HepG2 (cell line): Measurements from ENCODE around the gene ABAT. TPM values are rescaled to one million over a fixed set of nuclear protein-coding genes. Genes with fewer than 3 reads are reported as not detected.

Experiments used
- CENPT ChIP-seq: sonication (generic); formaldehyde crosslinking; IDR thresholded peaks from 2 replicates; pipeline ENCODE4 v1.8.0; 2022; ENCODE audit warnings: low read depth, mild to moderate bottlenecking, moderate library complexity, missing genetic modification reagents
- DNMT1 ChIP-seq: sonication (generic); formaldehyde crosslinking; IDR thresholded peaks from 2 replicates; pipeline ENCODE4 v1.5.1; 2020; ENCODE audit warnings: mild to moderate bottlenecking, missing genetic modification reagents
- FOXM1 ChIP-seq: sonication (generic); formaldehyde crosslinking; IDR thresholded peaks from 2 replicates; pipeline ENCODE4 v1.5.0; 2020; ENCODE audit warnings: missing genetic modification reagents
- MATR3 ChIP-seq: sonication (generic); formaldehyde crosslinking; IDR thresholded peaks from 2 replicates; pipeline ENCODE4 v1.4.0; 2020; ENCODE audit warnings: missing genetic modification reagents
- NONO ChIP-seq, 2 experiments: fragments of 450-650 bp in 1 of 2; sonication (generic) in 1 of 2; formaldehyde crosslinking in 1 of 2; IDR thresholded peaks in 1 of 2; conservative IDR thresholded peaks in 1 of 2; 2 replicates each; pipeline versions ENCODE4 v1.6.1 to v1.8.0; 2017 to 2022; ENCODE audit warnings: mild to moderate bottlenecking in 1 of 2, missing genetic modification reagents in 1 of 2, moderate library complexity in 1 of 2
- NR2C2 ChIP-seq: sonication (generic); formaldehyde crosslinking; IDR thresholded peaks from 2 replicates; pipeline ENCODE4 v1.4.0; 2020; ENCODE audit warnings: missing genetic modification reagents, mild to moderate bottlenecking, moderate library complexity, borderline replicate concordance
- ZNF207 ChIP-seq: fragments of 450-650 bp; IDR thresholded peaks from 2 replicates; pipeline ENCODE4 v1.6.1; 2016; ENCODE audit warnings: antibody characterized with exemption, borderline replicate concordance
- ZNF3 ChIP-seq: IDR thresholded peaks from 2 replicates; pipeline ENCODE4 v1.7.0; 2017; ENCODE audit warnings: inconsistent platforms
- ZNF589 ChIP-seq: sonication (generic); formaldehyde crosslinking; conservative IDR thresholded peaks from 2 replicates; pipeline ENCODE4 v1.8.0; 2022; ENCODE audit warnings: mild to moderate bottlenecking, moderate library complexity, missing genetic modification reagents
- ZNF768 ChIP-seq: sonication (generic); formaldehyde crosslinking; IDR thresholded peaks from 2 replicates; pipeline ENCODE4 v1.4.0; 2020; ENCODE audit warnings: missing genetic modification reagents
- polyA plus RNA-seq, 8 experiments: library from polyadenylated mRNA; depleted of rRNA in 3 of 8; stranded (reverse) in 7 of 8; unstranded in 1 of 8; fragments of >200 nt; fragmentation: Illumina TruSeq in 4 of 8; extraction: Trizol in 4 of 8; gene quantifications; 2 replicates each; pipeline versions ENCODE4 v1.2.1 to v1.2.3, GENCODE V29; 2011 to 2016; ENCODE audit warnings: low read depth in 4 of 8, missing spikeins in 1 of 8, mixed read lengths in 1 of 8; ENCODE audit not compliant: insufficient read depth in 1 of 8
- total RNA-seq, 5 experiments: library from RNA; depleted of rRNA; stranded (reverse); fragments of >200 nt; fragmentation: Illumina TruSeq; extraction: Trizol; gene quantifications; 2 replicates each; pipeline ENCODE4 v1.2.3, GENCODE V29; 2016; ENCODE audit warnings: low read depth in 1 of 5
- TF ChIP-seq, protein P1 (sequence below): fragments of 450-650 bp; IDR thresholded peaks from 2 replicates; pipeline ENCODE4 v1.6.1; 2016
- TF ChIP-seq, protein P2 (sequence below): sonication (generic); formaldehyde crosslinking; IDR thresholded peaks from 2 replicates; pipeline ENCODE4 v1.5.0; 2020; ENCODE audit warnings: mild to moderate bottlenecking, missing genetic modification reagents

The ABAT gene
- total and polyA plus RNA-seq, 2 of the 13 experiments (the other 11 are each of a cell fraction or from before 2014, with no cell fraction given): 47.6 to 97.3 TPM

DNA sequence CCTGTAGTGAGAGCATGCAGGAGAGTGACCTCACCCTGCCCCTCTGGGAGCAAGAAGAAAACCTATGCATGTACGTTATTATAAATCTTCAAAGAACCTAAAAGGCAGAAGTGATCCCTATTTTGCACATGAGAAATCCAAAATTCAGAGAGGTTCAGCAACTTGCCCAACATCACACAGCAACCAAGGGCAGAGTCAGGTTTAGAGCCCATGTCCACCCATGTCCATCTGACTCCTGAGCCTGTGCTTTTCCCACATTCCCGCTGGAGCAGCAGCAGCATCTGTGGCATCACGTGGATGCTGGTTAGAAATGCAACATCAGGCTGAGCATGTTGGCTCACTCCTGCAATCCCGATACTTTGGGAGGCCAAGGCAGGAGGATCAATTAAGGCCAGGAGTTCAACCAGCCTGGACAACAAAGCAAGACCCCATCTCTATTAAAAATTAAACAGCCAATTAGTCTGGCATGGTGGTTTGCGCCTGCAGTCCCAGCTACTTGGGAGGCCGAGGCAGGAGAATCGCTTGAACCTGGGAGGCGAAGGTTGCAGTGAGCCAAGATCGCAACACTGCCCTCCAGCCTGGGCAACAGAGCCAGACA lies 26.6 kb upstream of the ABAT start (continued):
- TF ChIP-seq DNMT1 (CRISPR knock-in tag): no peak
- TF ChIP-seq, protein P1, sequence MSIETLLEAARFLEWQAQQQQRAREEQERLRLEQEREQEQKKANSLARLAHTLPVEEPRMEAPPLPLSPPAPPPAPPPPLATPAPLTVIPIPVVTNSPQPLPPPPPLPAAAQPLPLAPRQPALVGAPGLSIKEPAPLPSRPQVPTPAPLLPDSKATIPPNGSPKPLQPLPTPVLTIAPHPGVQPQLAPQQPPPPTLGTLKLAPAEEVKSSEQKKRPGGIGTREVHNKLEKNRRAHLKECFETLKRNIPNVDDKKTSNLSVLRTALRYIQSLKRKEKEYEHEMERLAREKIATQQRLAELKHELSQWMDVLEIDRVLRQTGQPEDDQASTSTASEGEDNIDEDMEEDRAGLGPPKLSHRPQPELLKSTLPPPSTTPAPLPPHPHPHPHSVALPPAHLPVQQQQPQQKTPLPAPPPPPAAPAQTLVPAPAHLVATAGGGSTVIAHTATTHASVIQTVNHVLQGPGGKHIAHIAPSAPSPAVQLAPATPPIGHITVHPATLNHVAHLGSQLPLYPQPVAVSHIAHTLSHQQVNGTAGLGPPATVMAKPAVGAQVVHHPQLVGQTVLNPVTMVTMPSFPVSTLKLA: no peak
- TF ChIP-seq FOXM1 (CRISPR knock-in tag): no peak
- peak; percentile 99 for TF ChIP-seq ZNF768 (CRISPR knock-in tag)
- TF ChIP-seq NONO (IDR thresholded peaks at IDR 0.05): no peak
- TF ChIP-seq NONO (CRISPR knock-in tag; conservative IDR thresholded peaks at IDR 0.05): 0 out of 2 replicates have a peak, but pooled peaks have one; percentile 25
- TF ChIP-seq ZNF589 (CRISPR knock-in tag): no peak
- TF ChIP-seq, protein P2, sequence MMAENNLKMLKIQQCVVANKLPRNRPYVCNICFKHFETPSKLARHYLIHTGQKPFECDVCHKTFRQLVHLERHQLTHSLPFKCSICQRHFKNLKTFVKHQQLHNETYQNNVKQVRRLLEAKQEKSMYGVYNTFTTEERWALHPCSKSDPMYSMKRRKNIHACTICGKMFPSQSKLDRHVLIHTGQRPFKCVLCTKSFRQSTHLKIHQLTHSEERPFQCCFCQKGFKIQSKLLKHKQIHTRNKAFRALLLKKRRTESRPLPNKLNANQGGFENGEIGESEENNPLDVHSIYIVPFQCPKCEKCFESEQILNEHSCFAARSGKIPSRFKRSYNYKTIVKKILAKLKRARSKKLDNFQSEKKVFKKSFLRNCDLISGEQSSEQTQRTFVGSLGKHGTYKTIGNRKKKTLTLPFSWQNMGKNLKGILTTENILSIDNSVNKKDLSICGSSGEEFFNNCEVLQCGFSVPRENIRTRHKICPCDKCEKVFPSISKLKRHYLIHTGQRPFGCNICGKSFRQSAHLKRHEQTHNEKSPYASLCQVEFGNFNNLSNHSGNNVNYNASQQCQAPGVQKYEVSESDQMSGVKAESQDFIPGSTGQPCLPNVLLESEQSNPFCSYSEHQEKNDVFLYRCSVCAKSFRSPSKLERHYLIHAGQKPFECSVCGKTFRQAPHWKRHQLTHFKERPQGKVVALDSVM (CRISPR knock-in tag): peak; percentile 58; the same call in 1 of the 2 replicates
- no peak for TF ChIP-seq CENPT (CRISPR knock-in tag)
- TF ChIP-seq ZNF207: no peak
- no peak for TF ChIP-seq MATR3
- TF ChIP-seq NR2C2 (CRISPR knock-in tag): no peak
- TF ChIP-seq ZNF3 (CRISPR knock-in tag): no peak
